SK-N-SH (cell line): Measurements from ENCODE around the gene TMEM174. TPM values are rescaled to one million over a fixed set of nuclear protein-coding genes. Genes with fewer than 3 reads are reported as not detected.
A peak's percentile ranks its signal among the peaks of the same experiment; 100 is the strongest.

Experiments used
- CTCF ChIA-PET: fragments of 300-600, 350-600 bp; formaldehyde crosslinking; extraction: SDS; loops from one replicate; lab custom pipeline; 2021; lab: Yijun Ruan, JAX
- POLR2A ChIA-PET: fragments of 350-600 bp; sonication (Branson Sonifier 250); formaldehyde crosslinking; extraction: SDS; loops from one replicate; lab custom pipeline; 2020; ENCODE audit warnings: antibody characterized with exemption, inconsistent platforms; lab: Yijun Ruan, JAX
- DNase-seq: peaks from one replicate; pipeline ENCODE4 v3.0.0; 2012
- H2AFZ ChIP-seq: fragments of 200-600 bp; sonication (generic); 2 replicates; pipeline ENCODE4 v1.8.1; 2016; ENCODE audit warnings: antibody characterized with exemption, mild to moderate bottlenecking, low read depth
- H3F3A ChIP-seq: fragments of 200-600 bp; sonication (generic); replicated peaks from 2 replicates; pipeline ENCODE3; 2016; ENCODE audit warnings: antibody characterized with exemption, mild to moderate bottlenecking; ENCODE audit not compliant: insufficient read depth
- H3K27ac ChIP-seq, 2 experiments: fragments of 200-500 bp in 1 of 2; fragments of 200-600 bp in 1 of 2; sonication (Bioruptor generic) in 1 of 2; sonication (generic), shearing (Covaris generic) in 1 of 2; 2 replicates each; pipeline versions ENCODE4 v1.5.1 to v1.6.1; 2014 to 2016; ENCODE audit warnings: low read depth in 2 of 2, inconsistent platforms in 1 of 2, low read length in 1 of 2, mild to moderate bottlenecking in 1 of 2, mixed read lengths in 1 of 2
- H3K27me3 ChIP-seq: fragments of 200-600 bp; sonication (generic), shearing (Covaris generic); 2 replicates; pipeline ENCODE4 v1.6.1; 2016; ENCODE audit warnings: mixed run types; ENCODE audit not compliant: insufficient read depth
- H3K36me3 ChIP-seq, 2 experiments: fragments of 200-500 bp in 1 of 2; fragments of 200-600 bp in 1 of 2; sonication (Bioruptor generic) in 1 of 2; sonication (generic) in 1 of 2; replicated peaks in 1 of 2; 2 replicates each; pipeline versions ENCODE3 to v1.5.1; 2014 to 2016; ENCODE audit warnings: low read length in 1 of 2, mild to moderate bottlenecking in 1 of 2; ENCODE audit not compliant: insufficient read depth in 2 of 2, control insufficient read depth in 1 of 2
- H3K4me1 ChIP-seq, 2 experiments: fragments of 200-500 bp in 1 of 2; fragments of 200-600 bp in 1 of 2; sonication (Bioruptor generic) in 1 of 2; sonication (generic), shearing (Covaris generic) in 1 of 2; 2 replicates each; pipeline versions ENCODE4 v1.5.1 to v1.6.1; 2014 to 2016; ENCODE audit warnings: low read depth in 1 of 2, low read length in 1 of 2, mixed run types in 1 of 2; ENCODE audit not compliant: insufficient read depth in 2 of 2, control insufficient read depth in 1 of 2
- H3K4me2 ChIP-seq: fragments of 200-600 bp; sonication (generic), shearing (Covaris generic); 2 replicates; pipeline ENCODE4 v1.6.1; 2017; ENCODE audit warnings: mixed run types
- H3K4me3 ChIP-seq, 2 experiments: fragments of 200-500 bp in 1 of 2; fragments of 200-600 bp in 1 of 2; sonication (Bioruptor generic) in 1 of 2; sonication (generic), shearing (Covaris generic) in 1 of 2; 2 replicates each; pipeline versions ENCODE4 v1.5.1 to v1.8.1; 2014 to 2016; ENCODE audit warnings: low read depth in 2 of 2, inconsistent platforms in 1 of 2, low read length in 1 of 2, mild to moderate bottlenecking in 1 of 2, mixed read lengths in 1 of 2, moderate library complexity in 1 of 2
- H3K79me2 ChIP-seq: fragments of 200-600 bp; sonication (generic); 2 replicates; pipeline ENCODE4 v1.8.1; 2017; ENCODE audit warnings: mild to moderate bottlenecking; ENCODE audit not compliant: insufficient read depth
- H3K9ac ChIP-seq: fragments of 200-600 bp; sonication (generic); 2 replicates; pipeline ENCODE4 v1.6.1; 2017; ENCODE audit warnings: mixed run types
- H3K9me2 ChIP-seq: fragments of 200-600 bp; sonication (generic); 2 replicates; pipeline ENCODE4 v1.6.1; 2017; ENCODE audit warnings: mixed run types
- H3K9me3 ChIP-seq: fragments of 200-600 bp; sonication (generic); 2 replicates; pipeline ENCODE4 v1.6.1; 2017; ENCODE audit warnings: mixed run types, mild to moderate bottlenecking, moderate library complexity
- H4K20me1 ChIP-seq: fragments of 200-600 bp; sonication (generic); 2 replicates; pipeline ENCODE4 v1.6.1; 2017; ENCODE audit warnings: mild to moderate bottlenecking, mixed run types; ENCODE audit not compliant: insufficient read depth
- CTCF ChIP-seq: fragments of 200-600 bp; sonication (generic); IDR thresholded peaks from 2 replicates; pipeline ENCODE4 v1.6.1; 2017; ENCODE audit warnings: antibody characterized with exemption, mild to moderate bottlenecking, moderate library complexity
- FOXJ3 ChIP-seq: sonication (generic); formaldehyde crosslinking; IDR thresholded peaks from 2 replicates; pipeline ENCODE4 v1.5.1; 2020; ENCODE audit warnings: mild to moderate bottlenecking, missing genetic modification reagents
- MAX ChIP-seq: IDR thresholded peaks from 2 replicates; pipeline ENCODE4 v1.4.0; 2012; ENCODE audit warnings: low read depth
- MEF2A ChIP-seq: IDR thresholded peaks from 2 replicates; pipeline ENCODE4 v1.4.0; 2012; ENCODE audit warnings: low read depth, borderline replicate concordance
- MXI1 ChIP-seq: IDR thresholded peaks from 2 replicates; pipeline ENCODE4 v1.6.1; 2012; ENCODE audit warnings: mild to moderate bottlenecking, low read depth, low read length, improper control_type of control experiment
- RAD21 ChIP-seq: IDR thresholded peaks from 2 replicates; pipeline ENCODE4 v1.6.1; 2012; ENCODE audit warnings: mild to moderate bottlenecking, low read length
- REST ChIP-seq: IDR thresholded peaks from 2 replicates; pipeline ENCODE4 v1.6.1; 2012; ENCODE audit warnings: mild to moderate bottlenecking, low read depth, low read length, moderate library complexity
- RFX5 ChIP-seq: IDR thresholded peaks from 2 replicates; pipeline ENCODE4 v1.6.1; 2012; ENCODE audit warnings: mild to moderate bottlenecking, improper control_type of control experiment, low read length
- TEAD4 ChIP-seq: IDR thresholded peaks from 2 replicates; pipeline ENCODE4 v1.4.0; 2012; ENCODE audit warnings: mild to moderate bottlenecking, borderline replicate concordance; ENCODE audit not compliant: insufficient read depth
- polyA plus RNA-seq, 3 experiments: library from polyadenylated mRNA; depleted of rRNA; stranded (reverse); fragments of >200 nt; gene quantifications; 2 replicates each; pipeline ENCODE4 v1.2.3, GENCODE V29; 2012
- TF ChIP-seq, protein P1 (sequence below): fragments of 150-350 bp; IDR thresholded peaks from 2 replicates; pipeline ENCODE4 v1.6.1; 2017; ENCODE audit warnings: antibody characterized with exemption, low read length, low read depth, borderline replicate concordance

The TMEM174 gene
- polyA plus RNA-seq, 1 of the 3 experiments (the other 2 are of a cell fraction) = not detected

GRCh38 chr5:73160239-73160671, 12.7 kb upstream of the TMEM174 start (continued):
- TF ChIP-seq TEAD4 = no peak

DNA sequence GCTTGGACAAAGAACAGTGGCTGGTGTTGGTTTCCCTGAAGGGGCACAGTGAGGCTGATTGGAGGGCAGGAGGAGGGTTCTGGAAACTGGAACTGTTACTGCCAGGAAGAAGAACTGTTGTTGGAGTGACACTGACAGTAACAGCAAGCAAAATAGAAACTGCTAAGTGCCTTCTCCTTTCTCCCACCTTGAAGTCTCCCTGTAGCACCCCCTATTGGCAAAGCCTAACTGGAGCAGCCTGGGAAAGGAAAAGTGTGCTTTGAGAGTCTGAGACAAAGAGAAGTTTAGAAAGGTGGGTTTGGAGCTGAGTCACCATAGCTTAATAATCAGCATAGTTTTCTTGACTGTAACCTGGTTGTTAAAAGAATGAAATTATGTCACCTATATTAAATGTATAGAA, 2.5 kb upstream of the TMEM174 start:
- ChIA-PET POLR2A (no interaction called here), CTCF (interaction anchor here (0.9 to 1.9 kb wide), 6 partner anchors 12 to 214 kb away, joined by 3 to 7 read pairs (median 5); partner anchors contain the start of gene FCHO2)
- Histone ChIP-seq H3F3A (no peaks in the 10 kb centered on the region), H3K9me2 (no peaks in the 10 kb centered on the region), H2AFZ (no peak overlapping the region), H3K79me2 (no peaks in the 10 kb centered on the region), H3K9me3 (no peaks in the 10 kb centered on the region), H3K36me3 (no peaks in the 10 kb centered on the region), H3K4me1 (no peaks in the 10 kb centered on the region), H3K4me3 (no peak overlapping the region), H3K27me3 (peaks cover 5% of the 10 kb centered on the region; the same call in 1 of the 2 replicates), H3K27ac (no peak overlapping the region), H4K20me1 (no peaks in the 10 kb centered on the region), H3K9ac (no peak overlapping the region), H3K4me2 (no peak overlapping the region)
- TF ChIP-seq REST (no peak), RAD21 (peak; percentile 28), MXI1 (no peak), CTCF (peak; percentile 33; the same call in 1 of the 2 replicates), FOXJ3 (no peak), RFX5 (no peak), MAX (no peak), MEF2A (no peak)
- TF ChIP-seq, protein P1, sequence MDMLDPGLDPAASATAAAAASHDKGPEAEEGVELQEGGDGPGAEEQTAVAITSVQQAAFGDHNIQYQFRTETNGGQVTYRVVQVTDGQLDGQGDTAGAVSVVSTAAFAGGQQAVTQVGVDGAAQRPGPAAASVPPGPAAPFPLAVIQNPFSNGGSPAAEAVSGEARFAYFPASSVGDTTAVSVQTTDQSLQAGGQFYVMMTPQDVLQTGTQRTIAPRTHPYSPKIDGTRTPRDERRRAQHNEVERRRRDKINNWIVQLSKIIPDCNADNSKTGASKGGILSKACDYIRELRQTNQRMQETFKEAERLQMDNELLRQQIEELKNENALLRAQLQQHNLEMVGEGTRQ = no peak
- no peak for DNase-seq
